ENCODE data around the gene BCAM. TPM values are rescaled to one million over a fixed set of nuclear protein-coding genes. Genes with fewer than 3 reads are reported as not detected.
A peak's percentile ranks its signal among the peaks of the same experiment; 100 is the strongest.

Gene BCAM
- total RNA-seq, 1 donor, result 4.3 TPM

DNA sequence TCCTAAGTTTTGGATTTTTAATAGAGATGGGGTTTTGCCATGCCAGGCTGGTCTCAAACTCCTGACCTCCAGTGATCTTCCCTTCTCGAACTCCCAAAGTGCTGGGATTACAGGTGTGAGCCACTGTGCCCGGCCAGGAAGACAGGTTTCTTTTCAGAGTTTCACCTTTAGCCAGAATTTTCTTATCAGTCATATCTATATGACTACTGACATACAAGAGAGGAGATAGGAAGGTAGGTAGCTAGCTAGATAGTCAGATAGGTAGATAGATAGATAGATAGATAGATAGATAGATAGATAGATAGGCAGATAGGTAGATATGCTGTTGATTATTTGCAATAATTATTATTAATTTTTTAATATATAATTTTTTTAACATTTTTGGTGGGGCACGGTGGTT, 23.6 kb upstream of the BCAM start:
- no peaks in the 10 kb centered on the region for H3K79me2 ChIP-seq (ENCODE audit: insufficient read depth, low read length)
- H3K9me3 ChIP-seq (ENCODE audit: low read depth, low read length), result no peaks in the 10 kb centered on the region
- no peak overlapping the region for H3K4me3 ChIP-seq (ENCODE audit: insufficient read depth, low read length)
- no peak overlapping the region for H3K4me2 ChIP-seq (ENCODE audit: insufficient read depth, low read length)
- no peak overlapping the region for H3K27ac ChIP-seq (ENCODE audit: low read depth, low read length)
- no peaks in the 10 kb centered on the region for H3K36me3 ChIP-seq (ENCODE audit: insufficient read depth, low read length)
- no peak overlapping the region for H2AFZ ChIP-seq (ENCODE audit: low read length)
- H3K27me3 ChIP-seq (ENCODE audit: insufficient read depth, low read length), result no peaks in the 10 kb centered on the region
- no peak for DNase-seq (ENCODE audit: insufficient read length, low spot score, missing footprints)
- no peaks in the 10 kb centered on the region for H3K4me1 ChIP-seq (ENCODE audit: insufficient read depth, low read length)
- H4K20me1 ChIP-seq (ENCODE audit: insufficient read depth, low read length), result no peaks in the 10 kb centered on the region
- TF ChIP-seq, protein P1, sequence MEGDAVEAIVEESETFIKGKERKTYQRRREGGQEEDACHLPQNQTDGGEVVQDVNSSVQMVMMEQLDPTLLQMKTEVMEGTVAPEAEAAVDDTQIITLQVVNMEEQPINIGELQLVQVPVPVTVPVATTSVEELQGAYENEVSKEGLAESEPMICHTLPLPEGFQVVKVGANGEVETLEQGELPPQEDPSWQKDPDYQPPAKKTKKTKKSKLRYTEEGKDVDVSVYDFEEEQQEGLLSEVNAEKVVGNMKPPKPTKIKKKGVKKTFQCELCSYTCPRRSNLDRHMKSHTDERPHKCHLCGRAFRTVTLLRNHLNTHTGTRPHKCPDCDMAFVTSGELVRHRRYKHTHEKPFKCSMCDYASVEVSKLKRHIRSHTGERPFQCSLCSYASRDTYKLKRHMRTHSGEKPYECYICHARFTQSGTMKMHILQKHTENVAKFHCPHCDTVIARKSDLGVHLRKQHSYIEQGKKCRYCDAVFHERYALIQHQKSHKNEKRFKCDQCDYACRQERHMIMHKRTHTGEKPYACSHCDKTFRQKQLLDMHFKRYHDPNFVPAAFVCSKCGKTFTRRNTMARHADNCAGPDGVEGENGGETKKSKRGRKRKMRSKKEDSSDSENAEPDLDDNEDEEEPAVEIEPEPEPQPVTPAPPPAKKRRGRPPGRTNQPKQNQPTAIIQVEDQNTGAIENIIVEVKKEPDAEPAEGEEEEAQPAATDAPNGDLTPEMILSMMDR (IDR thresholded peaks at IDR 0.05; ENCODE audit: extremely low read depth, low read depth, low read length), result no peak

DNA sequence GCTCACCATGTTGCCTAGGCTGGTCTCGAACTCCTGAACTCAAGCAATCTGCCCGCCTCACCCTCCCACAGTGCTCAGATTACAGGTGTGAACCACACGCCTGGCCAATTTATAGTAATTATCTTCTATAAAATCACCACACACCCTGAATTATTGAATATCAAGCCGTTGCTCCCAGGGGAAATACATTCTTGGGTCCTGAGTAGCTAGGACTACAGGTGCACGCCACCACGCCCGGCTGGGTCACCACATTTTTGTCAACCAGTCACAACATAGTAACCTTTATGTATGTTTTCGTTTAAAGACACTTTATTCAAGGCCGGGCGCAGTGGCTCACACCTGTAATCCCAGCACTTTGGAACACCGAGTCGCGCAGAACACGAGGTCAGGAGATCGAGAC, 22.9 kb upstream of the BCAM start:
- Histone ChIP-seq H3K9me3 (ENCODE audit: low read depth, low read length) (no peaks in the 10 kb centered on the region), H3K27me3 (ENCODE audit: insufficient read depth, low read length) (no peaks in the 10 kb centered on the region), H3K4me3 (ENCODE audit: insufficient read depth, low read length) (no peak overlapping the region), H3K4me1 (ENCODE audit: insufficient read depth, low read length) (no peaks in the 10 kb centered on the region), H2AFZ (ENCODE audit: low read length) (no peak overlapping the region), H3K27ac (ENCODE audit: low read depth, low read length) (no peak overlapping the region), H3K79me2 (ENCODE audit: insufficient read depth, low read length) (no peaks in the 10 kb centered on the region), H3K4me2 (ENCODE audit: insufficient read depth, low read length) (no peak overlapping the region), H4K20me1 (ENCODE audit: insufficient read depth, low read length) (no peaks in the 10 kb centered on the region), H3K36me3 (ENCODE audit: insufficient read depth, low read length) (no peaks in the 10 kb centered on the region)
- TF ChIP-seq, protein P1 (IDR thresholded peaks at IDR 0.05; ENCODE audit: extremely low read depth, low read depth, low read length), result no peak
- DNase-seq (ENCODE audit: insufficient read length, low spot score, missing footprints), result no peak

DNA sequence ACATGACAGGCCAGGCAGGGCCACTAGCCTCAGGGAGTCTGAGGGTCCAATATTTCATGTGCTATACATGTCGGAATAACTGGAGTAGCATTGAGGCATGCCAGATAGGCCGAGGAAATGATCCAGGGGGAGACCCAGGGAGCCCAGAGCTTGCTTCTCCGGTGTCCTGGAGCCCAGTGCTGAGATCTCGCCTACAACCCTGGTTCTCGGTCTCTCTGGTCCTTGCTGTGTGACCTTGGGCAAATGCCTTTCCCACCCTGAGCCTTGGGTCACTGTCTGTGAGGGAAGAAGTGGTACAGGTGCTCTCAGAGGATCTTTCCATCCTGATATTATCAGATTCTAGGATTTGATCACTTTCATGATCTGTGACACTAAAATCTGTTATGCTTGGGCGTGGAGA, 19.9 kb upstream of the BCAM start:
- Histone ChIP-seq H3K4me3 (ENCODE audit: insufficient read depth, low read length) (no peak overlapping the region), H3K27me3 (ENCODE audit: insufficient read depth, low read length) (no peaks in the 10 kb centered on the region), H3K79me2 (ENCODE audit: insufficient read depth, low read length) (no peaks in the 10 kb centered on the region), H2AFZ (ENCODE audit: low read length) (no peak overlapping the region), H3K27ac (ENCODE audit: low read depth, low read length) (no peak overlapping the region), H3K4me1 (ENCODE audit: insufficient read depth, low read length) (no peaks in the 10 kb centered on the region), H3K36me3 (ENCODE audit: insufficient read depth, low read length) (no peaks in the 10 kb centered on the region), H4K20me1 (ENCODE audit: insufficient read depth, low read length) (no peaks in the 10 kb centered on the region), H3K9me3 (ENCODE audit: low read depth, low read length) (no peaks in the 10 kb centered on the region), H3K4me2 (ENCODE audit: insufficient read depth, low read length) (no peak overlapping the region)
- peak; percentile 77 for DNase-seq (ENCODE audit: insufficient read length, low spot score, missing footprints)
- TF ChIP-seq, protein P1 (IDR thresholded peaks at IDR 0.05; ENCODE audit: extremely low read depth, low read depth, low read length), result no peak

DNA sequence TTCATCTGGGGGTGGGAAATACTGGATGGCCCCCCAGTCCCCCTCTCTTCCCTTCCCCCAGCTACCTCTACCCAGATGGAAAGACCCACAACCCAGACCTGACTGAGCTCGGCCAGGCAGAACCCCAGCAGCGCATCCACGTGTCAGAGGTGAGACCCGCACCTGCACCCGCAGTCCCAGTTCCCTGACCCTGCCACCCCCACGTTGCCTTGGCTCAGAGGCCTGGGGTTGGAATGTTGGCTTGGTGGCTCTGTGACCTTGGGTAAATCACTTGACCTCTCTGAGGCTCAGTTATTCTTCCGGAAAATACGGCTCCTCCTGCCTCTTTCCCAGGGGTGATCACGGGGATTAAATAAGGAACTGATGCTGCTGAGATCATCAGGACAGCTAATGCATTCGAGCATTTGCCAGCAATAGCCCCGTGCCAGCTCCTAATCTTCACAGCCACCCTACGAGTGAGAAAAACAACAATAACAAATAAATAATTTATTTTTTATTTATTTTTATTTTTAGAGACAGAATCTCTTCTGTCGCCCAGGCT, 18.9 kb upstream of the BCAM start:
- no peaks in the 10 kb centered on the region for H3K79me2 ChIP-seq (ENCODE audit: insufficient read depth, low read length)
- no peak for DNase-seq (ENCODE audit: insufficient read length, low spot score, missing footprints)
- H4K20me1 ChIP-seq (ENCODE audit: insufficient read depth, low read length), result no peaks in the 10 kb centered on the region
- no peaks in the 10 kb centered on the region for H3K4me1 ChIP-seq (ENCODE audit: insufficient read depth, low read length)
- H3K27me3 ChIP-seq (ENCODE audit: insufficient read depth, low read length), result no peaks in the 10 kb centered on the region
- H2AFZ ChIP-seq (ENCODE audit: low read length), result no peak overlapping the region
- no peak overlapping the region for H3K27ac ChIP-seq (ENCODE audit: low read depth, low read length)
- TF ChIP-seq, protein P1 (IDR thresholded peaks at IDR 0.05; ENCODE audit: extremely low read depth, low read depth, low read length), result no peak
- H3K36me3 ChIP-seq (ENCODE audit: insufficient read depth, low read length), result no peaks in the 10 kb centered on the region
- no peak overlapping the region for H3K4me2 ChIP-seq (ENCODE audit: insufficient read depth, low read length)
- no peak overlapping the region for H3K4me3 ChIP-seq (ENCODE audit: insufficient read depth, low read length)
- H3K9me3 ChIP-seq (ENCODE audit: low read depth, low read length), result no peaks in the 10 kb centered on the region

Data from osteoblast (primary cell).